ENCODE results near the gene VPS35. TPM values are rescaled to one million over a fixed set of nuclear protein-coding genes. Genes with fewer than 3 reads are reported as not detected.

Gene VPS35
- total RNA-seq, 1 experiment from 2014 or later, result 72.1 TPM

DNA sequence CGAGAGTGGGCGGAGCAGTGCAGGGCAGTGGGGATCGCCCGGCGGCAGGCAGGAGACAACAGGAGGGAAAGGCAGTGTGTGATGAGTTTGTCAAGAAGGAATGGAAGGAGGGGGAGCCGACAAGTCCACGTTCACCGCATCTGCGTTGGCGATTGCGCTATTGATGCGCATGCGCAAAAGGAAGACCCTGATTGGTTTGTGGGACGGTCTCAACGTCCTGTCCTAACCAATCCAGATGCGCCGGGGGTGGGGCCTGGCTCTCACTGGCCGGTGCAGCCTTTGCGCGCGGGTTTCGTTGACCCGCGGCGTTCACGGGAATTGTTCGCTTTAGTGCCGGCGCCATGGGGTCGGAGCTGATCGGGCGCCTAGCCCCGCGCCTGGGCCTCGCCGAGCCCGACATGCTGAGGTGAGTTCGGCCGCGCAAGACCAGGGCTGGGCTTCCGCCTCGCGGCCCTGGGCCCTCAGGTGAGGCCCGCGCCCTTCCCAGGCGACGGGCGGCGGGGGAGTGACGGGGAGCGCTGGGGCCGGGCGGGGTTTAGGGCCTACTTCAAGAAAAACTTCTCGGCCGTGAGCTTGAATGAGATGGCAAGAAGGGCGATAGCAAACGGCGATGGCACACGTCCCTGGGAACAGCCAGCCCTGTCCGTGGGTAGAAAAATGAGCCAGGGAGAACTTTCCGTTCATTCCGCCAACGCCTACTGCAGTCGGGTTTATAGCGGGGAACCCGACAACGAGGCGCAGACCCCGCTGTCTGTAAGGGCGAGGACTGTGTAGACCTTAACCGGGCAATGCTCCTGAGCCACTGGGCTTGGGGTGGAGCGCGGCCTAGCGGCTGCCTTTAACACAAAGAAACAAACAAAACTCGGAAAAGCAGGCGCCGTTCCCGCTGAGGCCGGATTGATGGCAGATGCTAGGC, 645 bp upstream of the VPS35 start, which contains the start of gene ORC6 (continued):
- TF ChIP-seq ZBTB43 (CRISPR knock-in tag; IDR thresholded peaks at IDR 0.05) (peak; percentile 35; the same call in 1 of the 2 replicates), GTF2I (CRISPR knock-in tag; conservative IDR thresholded peaks at IDR 0.05) (no peak), TCF7 (CRISPR knock-in tag; IDR thresholded peaks at IDR 0.05; ENCODE audit: low read depth) (0 out of 2 replicates have a peak, but pooled peaks have one; percentile 42), ZNF219 (CRISPR knock-in tag; IDR thresholded peaks at IDR 0.05; ENCODE audit: borderline replicate concordance) (no peak), SMAD4 (CRISPR knock-in tag; IDR thresholded peaks at IDR 0.05) (no peak), FOXJ3 (CRISPR knock-in tag; IDR thresholded peaks at IDR 0.05; ENCODE audit: borderline replicate concordance) (no peak), CBFB (CRISPR knock-in tag; IDR thresholded peaks at IDR 0.05; ENCODE audit: low read depth) (no peak), FOXK1 (CRISPR knock-in tag; IDR thresholded peaks at IDR 0.05) (no peak; the same call in 1 of the 2 replicates)
- TF ChIP-seq, protein P1, sequence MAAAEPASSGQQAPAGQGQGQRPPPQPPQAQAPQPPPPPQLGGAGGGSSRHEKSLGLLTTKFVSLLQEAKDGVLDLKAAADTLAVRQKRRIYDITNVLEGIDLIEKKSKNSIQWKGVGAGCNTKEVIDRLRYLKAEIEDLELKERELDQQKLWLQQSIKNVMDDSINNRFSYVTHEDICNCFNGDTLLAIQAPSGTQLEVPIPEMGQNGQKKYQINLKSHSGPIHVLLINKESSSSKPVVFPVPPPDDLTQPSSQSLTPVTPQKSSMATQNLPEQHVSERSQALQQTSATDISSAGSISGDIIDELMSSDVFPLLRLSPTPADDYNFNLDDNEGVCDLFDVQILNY (CRISPR knock-in tag; IDR thresholded peaks at IDR 0.05), result peak; percentile 92

- H3K4me3 Mint-ChIP-seq, result no peak overlapping the region
- H3K36me3 Mint-ChIP-seq, result peaks cover 23% of the 10 kb centered on the region
- H3K4me1 Mint-ChIP-seq, result peaks cover 40% of the 10 kb centered on the region
- no peak for TF ChIP-seq ZNF396 (CRISPR knock-in tag; IDR thresholded peaks at IDR 0.05; ENCODE audit: borderline replicate concordance)
- no peak for TF ChIP-seq FOXK1 (CRISPR knock-in tag; IDR thresholded peaks at IDR 0.05)
- TF ChIP-seq, protein P2, sequence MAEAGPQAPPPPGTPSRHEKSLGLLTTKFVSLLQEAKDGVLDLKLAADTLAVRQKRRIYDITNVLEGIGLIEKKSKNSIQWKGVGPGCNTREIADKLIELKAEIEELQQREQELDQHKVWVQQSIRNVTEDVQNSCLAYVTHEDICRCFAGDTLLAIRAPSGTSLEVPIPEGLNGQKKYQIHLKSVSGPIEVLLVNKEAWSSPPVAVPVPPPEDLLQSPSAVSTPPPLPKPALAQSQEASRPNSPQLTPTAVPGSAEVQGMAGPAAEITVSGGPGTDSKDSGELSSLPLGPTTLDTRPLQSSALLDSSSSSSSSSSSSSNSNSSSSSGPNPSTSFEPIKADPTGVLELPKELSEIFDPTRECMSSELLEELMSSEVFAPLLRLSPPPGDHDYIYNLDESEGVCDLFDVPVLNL (CRISPR knock-in tag; IDR thresholded peaks at IDR 0.05; ENCODE audit: borderline replicate concordance, low read depth), result no peak
- TF ChIP-seq, protein P3, sequence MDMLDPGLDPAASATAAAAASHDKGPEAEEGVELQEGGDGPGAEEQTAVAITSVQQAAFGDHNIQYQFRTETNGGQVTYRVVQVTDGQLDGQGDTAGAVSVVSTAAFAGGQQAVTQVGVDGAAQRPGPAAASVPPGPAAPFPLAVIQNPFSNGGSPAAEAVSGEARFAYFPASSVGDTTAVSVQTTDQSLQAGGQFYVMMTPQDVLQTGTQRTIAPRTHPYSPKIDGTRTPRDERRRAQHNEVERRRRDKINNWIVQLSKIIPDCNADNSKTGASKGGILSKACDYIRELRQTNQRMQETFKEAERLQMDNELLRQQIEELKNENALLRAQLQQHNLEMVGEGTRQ (CRISPR knock-in tag; IDR thresholded peaks at IDR 0.05), result no peak
- no peak for TF ChIP-seq FOXJ3 (CRISPR knock-in tag; IDR thresholded peaks at IDR 0.05; ENCODE audit: borderline replicate concordance)
- TF ChIP-seq NR2C2 (CRISPR knock-in tag; IDR thresholded peaks at IDR 0.05), result no peak
- TF ChIP-seq STAT6 (CRISPR knock-in tag; conservative IDR thresholded peaks at IDR 0.05; ENCODE audit: low read depth), result no peak
- 0 out of 2 replicates have a peak, but pooled peaks have one; percentile 13 for TF ChIP-seq CTCF (IDR thresholded peaks at IDR 0.05)
- no peak for DNase-seq (ENCODE audit: low spot score)
- no peaks in the 10 kb centered on the region for H3K27me3 Mint-ChIP-seq (ENCODE audit: low read depth)
- ATAC-seq, result no peak
- ChIA-PET POLR2A (no interaction called here), CTCF (no interaction called here)
- H3K27ac Mint-ChIP-seq, result peak overlapping the region; percentile 95
- no peaks in the 10 kb centered on the region for H3K9me3 Mint-ChIP-seq
Observed at GRCh38 chr16:46688101-46688653, 801 bp downstream of the VPS35 start.

Data from WTC11 (cell line).